ENCODE data around the gene MYD88.

The MYD88 gene

GRCh38 chr3:38168151-38169026 is 29.9 kb downstream of the MYD88 start:
- ATAC-seq = no peak

- ATAC-seq = peak in 1 of 2 donors; percentile 3
Measured at GRCh38 chr3:38169027-38169317, 30.5 kb downstream of the MYD88 start.

- ATAC-seq = no peak
Measured at GRCh38 chr3:38170722-38171121, 32.3 kb downstream of the MYD88 start.

- ATAC-seq = peak; percentile 40 to 49
Measured at GRCh38 chr3:38171622-38172021, 33.2 kb downstream of the MYD88 start.

GRCh38 chr3:38173834-38174418 is 35.5 kb downstream of the MYD88 start:
- ATAC-seq = peak in 1 of 2 donors; percentile 15

- ATAC-seq = no peak
Measured at GRCh38 chr3:38177181-38177580, 38.7 kb downstream of the MYD88 start.

- no peak for ATAC-seq
Measured at GRCh38 chr3:38186781-38187180, 48.3 kb downstream of the MYD88 start.

- peak; percentile 75 to 77 for ATAC-seq
Measured at GRCh38 chr3:38190481-38190881, 52.0 kb downstream of the MYD88 start.
